K562 treated with DMSO at 1 percent for 4 hours (cell line): ENCODE data around the gene PAXIP1. TPM values are rescaled to one million over a fixed set of nuclear protein-coding genes. Genes with fewer than 3 reads are reported as not detected.

Source experiments
- total RNA-seq: library from RNA; unstranded; fragments of 300-600 nt; gene quantifications from 2 replicates; pipeline ENCODE4 v1.2.3, GENCODE V29; 2022; ENCODE audit not compliant: insufficient read depth

The PAXIP1 gene
- total RNA-seq: 12.8 and 18.8 TPM in 2 replicates

GRCh38 chr7:155003092-155003375 is at the start of gene PAXIP1:
Gene PAXIP1, minus strand, starts transcription at chr7:155003124. Its CDS starts 195 bp downstream, at chr7:155002929.

Other genes starting within 250 kb of the PAXIP1 start
- gene HTR5A, start 67.2 kb upstream of the PAXIP1 start, total RNA-seq: not detected in 2 replicates